ENCODE data around the gene HMGCS1.

- TF ChIP-seq CBX5 (CRISPR knock-in tag; IDR thresholded peaks at IDR 0.05; ENCODE audit: borderline replicate concordance): no peak
- TF ChIP-seq, protein P1, sequence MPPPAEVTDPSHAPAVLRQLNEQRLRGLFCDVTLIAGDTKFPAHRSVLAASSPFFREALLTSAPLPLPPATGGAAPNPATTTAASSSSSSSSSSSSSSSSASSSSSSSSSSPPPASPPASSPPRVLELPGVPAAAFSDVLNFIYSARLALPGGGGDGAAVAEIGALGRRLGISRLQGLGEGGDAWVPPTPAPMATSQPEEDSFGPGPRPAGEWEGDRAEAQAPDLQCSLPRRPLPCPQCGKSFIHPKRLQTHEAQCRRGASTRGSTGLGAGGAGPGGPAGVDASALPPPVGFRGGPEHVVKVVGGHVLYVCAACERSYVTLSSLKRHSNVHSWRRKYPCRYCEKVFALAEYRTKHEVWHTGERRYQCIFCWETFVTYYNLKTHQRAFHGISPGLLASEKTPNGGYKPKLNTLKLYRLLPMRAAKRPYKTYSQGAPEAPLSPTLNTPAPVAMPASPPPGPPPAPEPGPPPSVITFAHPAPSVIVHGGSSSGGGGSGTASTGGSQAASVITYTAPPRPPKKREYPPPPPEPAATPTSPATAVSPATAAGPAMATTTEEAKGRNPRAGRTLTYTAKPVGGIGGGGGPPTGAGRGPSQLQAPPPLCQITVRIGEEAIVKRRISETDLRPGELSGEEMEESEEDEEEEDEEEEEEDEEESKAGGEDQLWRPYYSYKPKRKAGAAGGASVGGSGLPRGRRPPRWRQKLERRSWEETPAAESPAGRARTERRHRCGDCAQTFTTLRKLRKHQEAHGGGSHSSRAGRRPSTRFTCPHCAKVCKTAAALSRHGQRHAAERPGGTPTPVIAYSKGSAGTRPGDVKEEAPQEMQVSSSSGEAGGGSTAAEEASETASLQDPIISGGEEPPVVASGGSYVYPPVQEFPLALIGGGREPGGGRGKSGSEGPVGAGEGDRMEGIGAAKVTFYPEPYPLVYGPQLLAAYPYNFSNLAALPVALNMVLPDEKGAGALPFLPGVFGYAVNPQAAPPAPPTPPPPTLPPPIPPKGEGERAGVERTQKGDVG (CRISPR knock-in tag; IDR thresholded peaks at IDR 0.05; ENCODE audit: borderline replicate concordance): no peak
Observed at GRCh38 chr5:43275391-43275790, 37.8 kb downstream of the HMGCS1 start.
